ENCODE measurements around the gene KLK12. TPM values are rescaled to one million over a fixed set of nuclear protein-coding genes. Genes with fewer than 3 reads are reported as not detected.

KLK12 gene
- total RNA-seq, 1 donor from 2014 or later = 1.9 TPM

DNA sequence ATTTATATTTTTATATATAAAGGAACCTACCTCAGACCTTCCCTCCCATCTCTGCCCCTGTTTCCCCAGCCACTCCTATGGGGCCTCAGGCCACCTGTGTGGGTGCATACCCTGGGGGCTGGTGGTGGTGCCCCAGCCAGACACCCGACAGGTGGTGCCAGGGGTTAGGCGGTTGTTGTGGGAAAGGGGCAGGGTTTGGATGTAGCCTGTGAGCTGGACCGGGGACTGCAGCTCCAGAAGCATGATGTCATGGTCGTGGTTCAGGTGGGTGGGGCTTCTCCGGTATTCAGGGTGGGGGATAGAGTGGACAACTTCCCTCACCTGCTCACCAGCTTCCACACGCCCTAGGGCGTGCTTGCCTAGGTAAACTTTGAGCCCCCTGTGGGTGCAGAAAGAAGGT is 24.9 kb upstream of the KLK12 start:
- Histone ChIP-seq H3K9me3 (no peaks in the 10 kb centered on the region), H3K36me3 (no peaks in the 10 kb centered on the region), H3K4me1 (peaks cover 2% of the 10 kb centered on the region), H3K27me3 (ENCODE audit: low read depth) (peaks cover 24% of the 10 kb centered on the region), H3K27ac (no peak overlapping the region), H3K4me3 (no peak overlapping the region)
- ATAC-seq = no peak
- no peak for DNase-seq
- TF ChIP-seq, protein P1, sequence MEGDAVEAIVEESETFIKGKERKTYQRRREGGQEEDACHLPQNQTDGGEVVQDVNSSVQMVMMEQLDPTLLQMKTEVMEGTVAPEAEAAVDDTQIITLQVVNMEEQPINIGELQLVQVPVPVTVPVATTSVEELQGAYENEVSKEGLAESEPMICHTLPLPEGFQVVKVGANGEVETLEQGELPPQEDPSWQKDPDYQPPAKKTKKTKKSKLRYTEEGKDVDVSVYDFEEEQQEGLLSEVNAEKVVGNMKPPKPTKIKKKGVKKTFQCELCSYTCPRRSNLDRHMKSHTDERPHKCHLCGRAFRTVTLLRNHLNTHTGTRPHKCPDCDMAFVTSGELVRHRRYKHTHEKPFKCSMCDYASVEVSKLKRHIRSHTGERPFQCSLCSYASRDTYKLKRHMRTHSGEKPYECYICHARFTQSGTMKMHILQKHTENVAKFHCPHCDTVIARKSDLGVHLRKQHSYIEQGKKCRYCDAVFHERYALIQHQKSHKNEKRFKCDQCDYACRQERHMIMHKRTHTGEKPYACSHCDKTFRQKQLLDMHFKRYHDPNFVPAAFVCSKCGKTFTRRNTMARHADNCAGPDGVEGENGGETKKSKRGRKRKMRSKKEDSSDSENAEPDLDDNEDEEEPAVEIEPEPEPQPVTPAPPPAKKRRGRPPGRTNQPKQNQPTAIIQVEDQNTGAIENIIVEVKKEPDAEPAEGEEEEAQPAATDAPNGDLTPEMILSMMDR (IDR thresholded peaks at IDR 0.05) = no peak
- intact Hi-C loops (cut with DNase I) = no loop called here

DNA sequence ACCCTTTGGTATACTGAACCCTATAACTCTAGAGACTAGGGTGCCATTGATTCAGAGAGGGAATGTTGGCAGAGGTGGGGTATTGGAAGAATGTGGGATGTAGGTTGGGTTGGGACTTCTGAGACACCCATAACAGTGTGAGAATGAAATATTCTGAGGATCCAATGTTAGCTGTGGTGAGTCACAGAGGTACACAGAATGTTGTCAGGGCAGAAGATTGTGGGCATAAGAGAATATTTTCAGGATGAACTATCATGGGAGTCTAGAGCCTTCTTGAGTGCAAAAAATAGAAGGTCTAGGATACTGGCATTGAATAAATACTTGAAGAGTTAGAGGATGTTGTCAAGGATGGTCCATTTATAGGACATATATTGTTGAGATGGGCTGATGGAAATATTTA is 21.1 kb upstream of the KLK12 start:
- no peak for ATAC-seq
- no peaks in the 10 kb centered on the region for H3K4me1 ChIP-seq
- no peaks in the 10 kb centered on the region for H3K9me3 ChIP-seq
- H3K27me3 ChIP-seq (ENCODE audit: low read depth) = no peaks in the 10 kb centered on the region
- H3K36me3 ChIP-seq = no peaks in the 10 kb centered on the region
- TF ChIP-seq, protein P1 (IDR thresholded peaks at IDR 0.05) = no peak
- no peak overlapping the region for H3K4me3 ChIP-seq
- intact Hi-C loops (cut with DNase I) = no loop called here
- no peak overlapping the region for H3K27ac ChIP-seq
- no peak for DNase-seq

DNA sequence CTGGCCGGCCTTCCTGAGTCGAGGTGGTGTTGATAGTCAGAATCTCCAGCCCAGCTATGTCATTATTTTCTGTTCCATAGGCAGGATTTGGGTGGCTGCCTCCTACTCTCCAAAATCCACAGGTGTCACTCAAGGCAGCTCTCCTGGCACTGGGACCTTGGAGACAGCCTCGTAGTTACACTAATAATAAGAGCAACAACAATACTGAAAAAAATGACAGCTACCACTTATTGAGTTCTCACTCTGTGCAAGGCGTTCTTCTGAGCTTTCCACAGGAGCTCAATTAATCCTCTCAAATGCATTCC is 12.2 kb upstream of the KLK12 start:
- H3K4me3 ChIP-seq = no peak overlapping the region
- DNase-seq (no peak), ATAC-seq (no peak)
- no peak overlapping the region for H3K27ac ChIP-seq
- H3K4me1 ChIP-seq = no peaks in the 10 kb centered on the region
- TF ChIP-seq, protein P1 (IDR thresholded peaks at IDR 0.05) = no peak
- intact Hi-C loops (cut with DNase I) = no loop called here
- H3K36me3 ChIP-seq = no peaks in the 10 kb centered on the region
- peaks cover 3% of the 10 kb centered on the region for H3K9me3 ChIP-seq
- peaks cover 5% of the 10 kb centered on the region for H3K27me3 ChIP-seq (ENCODE audit: low read depth)

DNA sequence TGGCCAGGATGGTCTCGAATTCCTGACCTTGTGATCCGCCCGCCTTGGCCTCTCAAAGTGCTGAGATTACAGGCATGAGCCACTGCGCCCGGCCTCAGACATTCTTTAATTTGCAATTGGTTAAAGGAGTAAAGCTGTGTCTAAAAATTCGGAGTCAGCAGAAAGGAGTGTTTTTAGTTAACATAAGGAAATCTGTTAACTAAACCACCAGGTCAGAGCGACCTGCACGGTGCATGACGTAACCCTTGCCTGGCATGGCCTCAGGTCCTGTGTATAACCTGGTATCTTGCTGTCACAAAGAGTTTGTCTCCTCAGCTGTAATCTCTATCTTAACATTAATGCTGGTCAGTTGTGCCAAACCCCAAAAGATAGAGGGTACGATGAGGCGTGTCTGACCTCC is 9.5 kb upstream of the KLK12 start:
- Histone ChIP-seq H3K4me3 (no peak overlapping the region), H3K27ac (no peak overlapping the region), H3K4me1 (no peaks in the 10 kb centered on the region), H3K9me3 (no peaks in the 10 kb centered on the region), H3K27me3 (ENCODE audit: low read depth) (no peaks in the 10 kb centered on the region), H3K36me3 (no peaks in the 10 kb centered on the region)
- intact Hi-C loops (cut with DNase I) = no loop called here
- TF ChIP-seq, protein P1 (IDR thresholded peaks at IDR 0.05) = no peak
- ATAC-seq = no peak
- DNase-seq = no peak

DNA sequence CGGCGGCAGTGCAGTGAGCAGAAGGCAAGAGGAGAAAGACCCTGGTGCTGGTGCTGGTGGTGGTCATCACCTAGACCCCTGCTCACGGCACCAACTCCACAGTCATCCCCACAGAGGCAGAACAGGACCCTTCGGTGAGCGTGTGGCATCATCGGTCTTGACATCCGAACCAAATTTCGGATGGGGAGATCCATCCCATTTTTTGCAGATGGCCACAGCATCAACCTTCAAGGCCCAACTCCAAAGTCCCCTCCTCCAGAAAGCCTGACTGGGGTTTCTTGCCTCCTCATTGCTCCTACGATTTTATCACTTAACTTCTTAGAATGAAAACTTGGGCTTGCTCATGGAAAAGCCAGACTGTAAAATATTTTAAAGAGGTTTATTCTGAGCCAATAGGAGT is 8.7 kb upstream of the KLK12 start:
- no peak overlapping the region for H3K4me3 ChIP-seq
- no peaks in the 10 kb centered on the region for H3K36me3 ChIP-seq
- no peak for DNase-seq
- no peaks in the 10 kb centered on the region for H3K4me1 ChIP-seq
- TF ChIP-seq, protein P1 (IDR thresholded peaks at IDR 0.05) = no peak
- H3K9me3 ChIP-seq = no peaks in the 10 kb centered on the region
- no peaks in the 10 kb centered on the region for H3K27me3 ChIP-seq (ENCODE audit: low read depth)
- ATAC-seq = no peak
- intact Hi-C loops (cut with DNase I) = no loop called here
- no peak overlapping the region for H3K27ac ChIP-seq

DNA sequence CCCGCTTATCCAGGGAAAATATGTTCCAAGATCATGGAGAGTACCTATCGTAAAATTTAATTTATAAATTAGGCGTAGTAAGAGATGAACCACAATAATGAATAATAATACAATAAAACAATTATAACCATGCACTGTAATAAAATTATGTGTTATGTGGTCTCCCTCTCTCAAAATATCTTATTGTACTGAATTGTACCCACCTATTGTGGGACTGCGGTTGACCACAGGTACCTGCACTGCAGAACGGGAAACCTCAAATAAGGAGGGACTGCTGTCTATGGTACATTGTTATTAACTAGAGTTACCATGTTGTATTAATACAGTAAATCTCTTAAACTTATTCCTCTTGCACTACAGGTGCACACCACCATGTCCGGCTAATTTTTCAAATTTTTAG is 5.3 kb upstream of the KLK12 start:
- Histone ChIP-seq H3K27me3 (ENCODE audit: low read depth) (peaks cover 6% of the 10 kb centered on the region), H3K27ac (no peak overlapping the region), H3K36me3 (no peaks in the 10 kb centered on the region), H3K4me1 (no peaks in the 10 kb centered on the region), H3K4me3 (no peak overlapping the region), H3K9me3 (no peaks in the 10 kb centered on the region)
- intact Hi-C loops (cut with DNase I) = no loop called here
- TF ChIP-seq, protein P1 (IDR thresholded peaks at IDR 0.05) = no peak
- ATAC-seq (no peak), DNase-seq (no peak)

All from lower lobe of right lung (tissue), 2 donors.